ENCODE measurements around the gene IFT57.

DNA sequence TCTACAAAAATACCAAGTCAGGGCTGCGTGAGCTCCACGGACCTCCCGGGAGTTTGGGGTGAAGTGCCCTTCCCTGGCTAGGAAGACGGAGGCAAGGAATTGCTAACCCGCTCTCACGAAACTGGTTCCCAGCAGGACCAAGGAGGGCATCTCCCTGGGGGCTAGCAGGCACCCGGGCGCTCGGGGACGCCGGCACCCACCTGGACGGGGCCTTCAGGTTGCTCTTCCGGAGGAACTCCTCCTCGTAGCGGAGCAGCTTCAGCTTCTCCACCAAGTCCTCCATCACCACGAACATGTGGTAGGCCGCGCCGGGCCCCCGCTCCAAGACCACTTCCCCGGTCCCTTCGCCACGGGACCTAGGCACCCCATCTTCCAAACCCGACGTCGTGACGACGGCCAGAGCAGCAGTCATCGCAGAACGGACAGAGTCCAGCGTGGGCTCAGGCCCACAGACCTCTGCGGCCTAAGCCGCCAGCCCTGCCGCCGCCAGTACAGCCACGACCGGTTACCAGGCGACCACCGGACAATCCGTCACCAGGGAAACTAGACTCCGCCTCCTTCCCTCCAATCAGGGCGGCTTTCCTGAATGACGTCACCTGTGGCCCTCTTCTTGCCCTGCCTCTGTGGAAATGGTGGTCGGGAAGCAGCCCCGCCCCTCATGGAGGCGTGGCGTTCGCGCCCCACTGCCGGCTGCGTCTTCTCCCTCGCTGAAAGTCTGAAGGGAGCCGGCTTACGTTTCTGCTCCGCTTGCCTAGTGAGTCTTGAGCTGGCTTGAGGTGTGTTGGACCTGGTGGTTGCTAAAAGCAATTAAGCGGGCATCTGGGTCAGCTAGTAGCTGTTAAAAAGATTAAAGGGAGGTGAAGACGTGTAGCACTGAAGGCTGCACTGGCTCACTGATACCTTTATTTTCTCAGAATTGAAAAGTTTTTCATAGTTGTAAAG lies at the start of gene IFT57:
- TF ChIP-seq, protein P1, sequence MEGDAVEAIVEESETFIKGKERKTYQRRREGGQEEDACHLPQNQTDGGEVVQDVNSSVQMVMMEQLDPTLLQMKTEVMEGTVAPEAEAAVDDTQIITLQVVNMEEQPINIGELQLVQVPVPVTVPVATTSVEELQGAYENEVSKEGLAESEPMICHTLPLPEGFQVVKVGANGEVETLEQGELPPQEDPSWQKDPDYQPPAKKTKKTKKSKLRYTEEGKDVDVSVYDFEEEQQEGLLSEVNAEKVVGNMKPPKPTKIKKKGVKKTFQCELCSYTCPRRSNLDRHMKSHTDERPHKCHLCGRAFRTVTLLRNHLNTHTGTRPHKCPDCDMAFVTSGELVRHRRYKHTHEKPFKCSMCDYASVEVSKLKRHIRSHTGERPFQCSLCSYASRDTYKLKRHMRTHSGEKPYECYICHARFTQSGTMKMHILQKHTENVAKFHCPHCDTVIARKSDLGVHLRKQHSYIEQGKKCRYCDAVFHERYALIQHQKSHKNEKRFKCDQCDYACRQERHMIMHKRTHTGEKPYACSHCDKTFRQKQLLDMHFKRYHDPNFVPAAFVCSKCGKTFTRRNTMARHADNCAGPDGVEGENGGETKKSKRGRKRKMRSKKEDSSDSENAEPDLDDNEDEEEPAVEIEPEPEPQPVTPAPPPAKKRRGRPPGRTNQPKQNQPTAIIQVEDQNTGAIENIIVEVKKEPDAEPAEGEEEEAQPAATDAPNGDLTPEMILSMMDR (IDR thresholded peaks at IDR 0.05; ENCODE audit: insufficient read depth, low read depth, low read length), result no peak
- no peak for TF ChIP-seq EZH2 (IDR thresholded peaks at IDR 0.05; ENCODE audit: insufficient read depth, low read length)
